Measurements from ENCODE around the gene GPX3. TPM values are rescaled to one million over a fixed set of nuclear protein-coding genes. Genes with fewer than 3 reads are reported as not detected.
A peak's percentile ranks its signal among the peaks of the same experiment; 100 is the strongest.

Gene GPX3
- total and polyA plus RNA-seq, 10 of the 15 experiments (the other 5 are each of a cell fraction or from before 2014, with no cell fraction given): 0.04 to 1.0 (median 0.15) TPM; not detected in 3

DNA sequence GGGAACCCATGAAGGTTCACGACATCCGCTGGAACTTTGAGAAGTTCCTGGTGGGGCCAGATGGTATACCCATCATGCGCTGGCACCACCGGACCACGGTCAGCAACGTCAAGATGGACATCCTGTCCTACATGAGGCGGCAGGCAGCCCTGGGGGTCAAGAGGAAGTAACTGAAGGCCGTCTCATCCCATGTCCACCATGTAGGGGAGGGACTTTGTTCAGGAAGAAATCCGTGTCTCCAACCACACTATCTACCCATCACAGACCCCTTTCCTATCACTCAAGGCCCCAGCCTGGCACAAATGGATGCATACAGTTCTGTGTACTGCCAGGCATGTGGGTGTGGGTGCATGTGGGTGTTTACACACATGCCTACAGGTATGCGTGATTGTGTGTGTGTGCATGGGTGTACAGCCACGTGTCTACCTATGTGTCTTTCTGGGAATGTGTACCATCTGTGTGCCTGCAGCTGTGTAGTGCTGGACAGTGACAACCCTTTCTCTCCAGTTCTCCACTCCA is 7.6 kb downstream of the GPX3 start:
- whole genome bisulfite sequencing (ENCODE audit: insufficient coverage, insufficient replicate concordance, low lambda C conversion rate, missing lambda C conversion rate): 88% methylated on average over 11 of the region's 11 CpGs
- Histone ChIP-seq H3K9ac (ENCODE audit: control insufficient read depth, insufficient read depth, low read length) (no peak overlapping the region), H4K20me1 (ENCODE audit: control insufficient read depth, insufficient read depth) (no peaks in the 10 kb centered on the region; the same call in 1 of the 2 replicates), H3K4me2 (ENCODE audit: control insufficient read depth, insufficient read depth) (no peak overlapping the region), H3K27ac (ENCODE audit: control insufficient read depth, insufficient read depth) (no peak overlapping the region), H2AFZ (ENCODE audit: control insufficient read depth, low read depth, low read length) (no peak overlapping the region), H3K9me3 (replicated peaks; ENCODE audit: control insufficient read depth, insufficient read depth, low read length) (no peaks in the 10 kb centered on the region), H3K36me3 (ENCODE audit: control insufficient read depth in 2 of 2, insufficient read depth in 2 of 2, low read length in 1 of 2) (peaks cover 30 to 36% of the 10 kb centered on the region in 2 experiments), H3K4me1 (ENCODE audit: control insufficient read depth, insufficient read depth, low read length) (no peaks in the 10 kb centered on the region), H3K27me3 (replicated peaks in 1 of 2; ENCODE audit: control insufficient read depth in 2 of 2, insufficient read depth in 2 of 2, low read length in 1 of 2) (no peaks in the 10 kb centered on the region), H3K4me3 (no peak overlapping the region), H3K79me2 (ENCODE audit: control insufficient read depth, insufficient read depth, low read length) (no peaks in the 10 kb centered on the region)
- intact Hi-C loops (cut with micrococcal nuclease; ENCODE audit: unreplicated experiment): no loop called here
- CTCF ChIA-PET: no interaction called here
- TF ChIP-seq POU2F2 (IDR thresholded peaks at IDR 0.05; ENCODE audit: borderline replicate concordance, low read depth, low read length) (0 out of 3 replicates have a peak, but pooled peaks have one; percentile 21), POLR2AphosphoS5 (IDR thresholded peaks at IDR 0.05; ENCODE audit: low read length) (peak; percentile 74; the same call in 1 of the 2 replicates), POLR2A (IDR thresholded peaks at IDR 0.05; ENCODE audit: low read depth, low read length) (peak; percentile 67)
- TF ChIP-seq, protein P1, sequence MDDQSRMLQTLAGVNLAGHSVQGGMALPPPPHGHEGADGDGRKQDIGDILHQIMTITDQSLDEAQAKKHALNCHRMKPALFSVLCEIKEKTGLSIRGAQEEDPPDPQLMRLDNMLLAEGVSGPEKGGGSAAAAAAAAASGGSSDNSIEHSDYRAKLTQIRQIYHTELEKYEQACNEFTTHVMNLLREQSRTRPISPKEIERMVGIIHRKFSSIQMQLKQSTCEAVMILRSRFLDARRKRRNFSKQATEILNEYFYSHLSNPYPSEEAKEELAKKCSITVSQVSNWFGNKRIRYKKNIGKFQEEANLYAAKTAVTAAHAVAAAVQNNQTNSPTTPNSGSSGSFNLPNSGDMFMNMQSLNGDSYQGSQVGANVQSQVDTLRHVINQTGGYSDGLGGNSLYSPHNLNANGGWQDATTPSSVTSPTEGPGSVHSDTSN (IDR thresholded peaks at IDR 0.05; ENCODE audit: insufficient replicate concordance, low read depth, low read length): no peak
- TF ChIP-seq, protein P2, sequence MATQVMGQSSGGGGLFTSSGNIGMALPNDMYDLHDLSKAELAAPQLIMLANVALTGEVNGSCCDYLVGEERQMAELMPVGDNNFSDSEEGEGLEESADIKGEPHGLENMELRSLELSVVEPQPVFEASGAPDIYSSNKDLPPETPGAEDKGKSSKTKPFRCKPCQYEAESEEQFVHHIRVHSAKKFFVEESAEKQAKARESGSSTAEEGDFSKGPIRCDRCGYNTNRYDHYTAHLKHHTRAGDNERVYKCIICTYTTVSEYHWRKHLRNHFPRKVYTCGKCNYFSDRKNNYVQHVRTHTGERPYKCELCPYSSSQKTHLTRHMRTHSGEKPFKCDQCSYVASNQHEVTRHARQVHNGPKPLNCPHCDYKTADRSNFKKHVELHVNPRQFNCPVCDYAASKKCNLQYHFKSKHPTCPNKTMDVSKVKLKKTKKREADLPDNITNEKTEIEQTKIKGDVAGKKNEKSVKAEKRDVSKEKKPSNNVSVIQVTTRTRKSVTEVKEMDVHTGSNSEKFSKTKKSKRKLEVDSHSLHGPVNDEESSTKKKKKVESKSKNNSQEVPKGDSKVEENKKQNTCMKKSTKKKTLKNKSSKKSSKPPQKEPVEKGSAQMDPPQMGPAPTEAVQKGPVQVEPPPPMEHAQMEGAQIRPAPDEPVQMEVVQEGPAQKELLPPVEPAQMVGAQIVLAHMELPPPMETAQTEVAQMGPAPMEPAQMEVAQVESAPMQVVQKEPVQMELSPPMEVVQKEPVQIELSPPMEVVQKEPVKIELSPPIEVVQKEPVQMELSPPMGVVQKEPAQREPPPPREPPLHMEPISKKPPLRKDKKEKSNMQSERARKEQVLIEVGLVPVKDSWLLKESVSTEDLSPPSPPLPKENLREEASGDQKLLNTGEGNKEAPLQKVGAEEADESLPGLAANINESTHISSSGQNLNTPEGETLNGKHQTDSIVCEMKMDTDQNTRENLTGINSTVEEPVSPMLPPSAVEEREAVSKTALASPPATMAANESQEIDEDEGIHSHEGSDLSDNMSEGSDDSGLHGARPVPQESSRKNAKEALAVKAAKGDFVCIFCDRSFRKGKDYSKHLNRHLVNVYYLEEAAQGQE (IDR thresholded peaks at IDR 0.05; ENCODE audit: low read depth, low read length): no peak
- POLR2A ChIA-PET: no interaction called here
- DNase-seq (ENCODE audit: low read depth, low spot score): no peak
- BruUV-seq (replicated peaks): no TSS peak
- in situ Hi-C loops (cut with MboI): no loop called here
- RAD21 ChIA-PET (ENCODE audit: unreplicated experiment): no interaction called here
- ATAC-seq: no peak
- SMC1A ChIA-PET (ENCODE audit: uncharacterized antibody, unreplicated experiment): no interaction called here
- no peak for FAIRE-seq
